ENCODE results near the gene NEK11.

NEK11 gene

DNA sequence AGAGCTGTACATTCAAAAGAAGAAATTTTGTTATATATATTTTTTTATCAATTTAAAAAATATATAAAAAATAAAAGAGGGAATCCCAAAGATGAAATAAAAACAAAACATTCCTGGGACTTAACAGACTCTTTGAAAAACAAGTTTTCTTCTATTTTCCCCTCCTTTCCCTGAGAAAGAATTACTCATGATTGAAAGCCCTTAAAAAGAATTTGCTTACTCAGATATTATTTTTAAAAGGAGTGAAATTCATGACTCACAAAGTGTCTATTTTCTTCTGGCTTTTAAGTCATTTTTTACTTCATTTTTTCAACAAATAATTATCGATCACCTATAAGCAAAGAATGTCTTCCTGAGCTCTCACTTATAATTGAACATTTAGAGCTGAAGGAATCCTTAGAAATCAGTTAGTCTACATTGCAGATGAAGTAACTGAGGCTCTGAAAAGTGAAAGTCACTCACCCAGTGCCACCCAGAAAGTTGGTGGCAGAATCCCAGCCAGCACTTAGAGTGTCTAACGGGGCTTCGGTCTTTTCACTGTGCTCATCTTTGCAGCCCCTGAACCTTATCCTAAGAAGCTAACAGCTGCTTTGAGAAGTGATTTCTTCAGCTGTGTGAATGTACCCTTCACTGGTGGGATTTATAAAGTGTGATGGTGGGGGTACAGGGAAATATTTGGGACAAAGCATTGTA, 312.4 kb downstream of the NEK11 start:
- DNase-seq (ENCODE audit: low read depth): no peak
- no peak overlapping the region for H3K4me3 ChIP-seq (ENCODE audit: low read depth, low read length)
- TF ChIP-seq, protein P1, sequence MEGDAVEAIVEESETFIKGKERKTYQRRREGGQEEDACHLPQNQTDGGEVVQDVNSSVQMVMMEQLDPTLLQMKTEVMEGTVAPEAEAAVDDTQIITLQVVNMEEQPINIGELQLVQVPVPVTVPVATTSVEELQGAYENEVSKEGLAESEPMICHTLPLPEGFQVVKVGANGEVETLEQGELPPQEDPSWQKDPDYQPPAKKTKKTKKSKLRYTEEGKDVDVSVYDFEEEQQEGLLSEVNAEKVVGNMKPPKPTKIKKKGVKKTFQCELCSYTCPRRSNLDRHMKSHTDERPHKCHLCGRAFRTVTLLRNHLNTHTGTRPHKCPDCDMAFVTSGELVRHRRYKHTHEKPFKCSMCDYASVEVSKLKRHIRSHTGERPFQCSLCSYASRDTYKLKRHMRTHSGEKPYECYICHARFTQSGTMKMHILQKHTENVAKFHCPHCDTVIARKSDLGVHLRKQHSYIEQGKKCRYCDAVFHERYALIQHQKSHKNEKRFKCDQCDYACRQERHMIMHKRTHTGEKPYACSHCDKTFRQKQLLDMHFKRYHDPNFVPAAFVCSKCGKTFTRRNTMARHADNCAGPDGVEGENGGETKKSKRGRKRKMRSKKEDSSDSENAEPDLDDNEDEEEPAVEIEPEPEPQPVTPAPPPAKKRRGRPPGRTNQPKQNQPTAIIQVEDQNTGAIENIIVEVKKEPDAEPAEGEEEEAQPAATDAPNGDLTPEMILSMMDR (IDR thresholded peaks at IDR 0.05; ENCODE audit: control insufficient read depth, extremely low read depth, insufficient read depth): no peak

DNA sequence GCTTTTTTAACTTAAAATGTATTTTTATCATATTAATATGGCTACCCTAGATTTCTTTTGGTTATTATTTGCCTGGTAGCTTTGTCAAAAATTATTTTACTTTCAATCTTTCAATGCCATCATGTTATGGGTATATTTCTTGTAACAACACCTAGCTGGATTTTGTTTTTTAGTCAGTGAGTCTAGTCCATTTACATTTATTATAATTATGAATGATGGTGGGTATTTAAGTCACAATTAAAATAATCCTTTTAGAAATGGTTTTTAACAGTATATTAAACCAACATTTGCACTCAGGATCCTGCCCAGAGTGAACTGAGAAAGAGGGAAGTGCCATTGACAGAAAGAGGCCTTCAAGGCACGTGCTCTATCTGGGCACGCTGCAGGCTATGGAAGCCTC, 315.1 kb downstream of the NEK11 start:
- TF ChIP-seq, protein P1 (IDR thresholded peaks at IDR 0.05; ENCODE audit: control insufficient read depth, extremely low read depth, insufficient read depth): no peak
- H3K4me3 ChIP-seq (ENCODE audit: low read depth, low read length): no peak overlapping the region
- DNase-seq (ENCODE audit: low read depth): no peak

DNA sequence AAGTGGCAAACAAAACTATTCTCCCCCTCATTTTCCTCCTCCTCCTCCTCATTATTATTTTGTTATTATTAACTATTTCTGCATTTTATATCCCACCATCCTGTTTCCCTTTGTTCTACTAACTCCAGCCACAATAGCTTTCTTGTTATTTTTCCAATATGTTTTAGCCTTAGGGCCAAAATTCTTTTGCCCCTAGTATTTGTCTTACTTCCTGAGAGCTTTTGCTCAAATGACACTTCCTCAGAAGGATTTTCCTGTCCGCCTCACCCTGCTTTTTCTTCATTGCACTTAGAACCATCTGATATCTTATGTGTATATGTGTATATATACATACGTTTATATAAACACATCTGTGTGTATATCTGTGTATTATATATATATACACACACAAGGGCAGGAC, 322.2 kb downstream of the NEK11 start:
- TF ChIP-seq, protein P1 (IDR thresholded peaks at IDR 0.05; ENCODE audit: control insufficient read depth, extremely low read depth, insufficient read depth): no peak
- H3K4me3 ChIP-seq (ENCODE audit: low read depth, low read length): no peak overlapping the region
- no peak for DNase-seq (ENCODE audit: low read depth)

DNA sequence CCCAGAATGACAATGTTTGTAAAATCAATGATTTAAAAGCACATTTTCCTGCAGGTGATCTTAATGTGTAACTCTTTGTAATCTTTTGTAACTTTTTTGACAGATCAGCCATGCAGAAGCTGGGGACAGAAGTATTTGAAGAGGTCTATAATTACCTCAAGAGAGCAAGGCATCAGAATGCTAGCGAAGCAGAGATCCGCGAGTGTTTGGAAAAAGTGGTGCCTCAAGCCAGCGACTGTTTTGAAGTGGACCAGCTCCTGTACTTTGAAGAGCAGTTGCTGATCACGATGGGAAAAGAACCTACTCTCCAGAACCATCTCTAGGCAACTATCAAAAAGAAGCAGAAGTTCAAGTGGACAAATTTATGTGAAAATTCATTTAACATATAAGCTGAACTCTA, 322.8 kb downstream of the NEK11 start:
- H3K4me3 ChIP-seq (ENCODE audit: low read depth, low read length): no peak overlapping the region
- TF ChIP-seq, protein P1 (IDR thresholded peaks at IDR 0.05; ENCODE audit: control insufficient read depth, extremely low read depth, insufficient read depth): no peak
- DNase-seq (ENCODE audit: low read depth): no peak

DNA sequence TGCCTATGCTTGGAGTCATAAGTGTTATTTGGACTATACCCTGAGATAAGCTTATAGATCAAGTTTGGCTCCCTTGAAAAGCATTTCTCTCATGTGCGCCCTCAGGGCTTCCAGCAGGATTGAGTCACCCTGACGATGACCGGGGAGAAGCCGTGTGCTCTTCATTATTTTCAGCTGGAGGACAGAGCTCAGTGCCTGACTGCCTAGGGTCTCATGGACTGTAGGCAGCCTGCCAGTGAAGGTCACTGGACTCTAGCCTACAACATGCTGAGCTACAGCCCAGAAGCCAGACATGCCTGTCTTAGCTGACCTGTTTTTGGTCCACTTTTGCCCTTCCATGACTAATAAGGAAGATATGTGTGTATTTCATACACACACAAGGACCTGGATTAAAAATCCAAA, 323.3 kb downstream of the NEK11 start:
- TF ChIP-seq, protein P1 (IDR thresholded peaks at IDR 0.05; ENCODE audit: control insufficient read depth, extremely low read depth, insufficient read depth): no peak
- no peak for DNase-seq (ENCODE audit: low read depth)
- H3K4me3 ChIP-seq (ENCODE audit: low read depth, low read length): no peak overlapping the region

DNA sequence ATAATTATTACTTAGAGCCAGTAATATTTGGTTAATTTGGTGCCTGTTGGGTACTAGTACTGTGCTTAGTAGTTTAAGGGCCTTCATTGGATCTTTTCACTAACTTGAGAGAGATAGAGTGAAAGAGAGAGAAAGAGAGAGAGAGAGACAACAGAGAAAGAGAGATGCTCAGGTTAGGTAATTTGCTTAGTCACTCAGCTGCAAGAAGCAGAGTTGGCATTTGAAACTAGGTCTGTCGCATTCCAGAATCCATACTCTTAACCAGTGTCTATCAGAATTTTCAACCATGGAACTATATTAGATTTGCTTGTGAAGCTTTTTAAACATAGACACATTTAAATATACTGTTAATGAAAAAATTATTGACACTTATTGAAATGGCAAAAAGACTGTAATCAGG, 323.8 kb downstream of the NEK11 start:
- no peak for DNase-seq (ENCODE audit: low read depth)
- TF ChIP-seq, protein P1 (IDR thresholded peaks at IDR 0.05; ENCODE audit: control insufficient read depth, extremely low read depth, insufficient read depth): no peak
- H3K4me3 ChIP-seq (ENCODE audit: low read depth, low read length): no peak overlapping the region
